B cell (primary cell): Measurements from ENCODE around the gene SSH3. TPM values are rescaled to one million over a fixed set of nuclear protein-coding genes. Genes with fewer than 3 reads are reported as not detected.

Experiments
- ATAC-seq: fragments of 200-7000 bp; cut with Tn5 transposase; one replicate; pipeline ENCODE4 v1.10.0; 2021; ENCODE audit warnings: low read depth, mild to moderate bottlenecking, moderate number of reproducible peaks, moderate library complexity
- CTCF ChIA-PET: fragments of 350-600 bp; sonication (Branson Sonifier 250); formaldehyde crosslinking; loops from one replicate; lab custom pipeline; 2021; ENCODE audit warnings: antibody characterized with exemption, inconsistent platforms; lab: Charles Lee
- POLR2A ChIA-PET: fragments of 350-600 bp; sonication (Branson Sonifier 250); formaldehyde crosslinking; loops from one replicate; lab custom pipeline; 2021; ENCODE audit warnings: antibody characterized with exemption; lab: Charles Lee
- DNase-seq: peaks from one replicate; pipeline ENCODE4 v3.0.0; 2013
- H2AFZ ChIP-seq: 2 replicates; pipeline ENCODE4 v1.6.1; 2012; ENCODE audit warnings: mild to moderate bottlenecking, low read depth, low read length; ENCODE audit not compliant: insufficient read depth, poor library complexity, severe bottlenecking
- H3K27ac ChIP-seq, 2 donors: 1 replicate in 1 of 2; 2 replicates in 1 of 2; pipeline ENCODE4 v1.5.1; 2012 to 2013; ENCODE audit warnings: low read length in 2 of 2, mild to moderate bottlenecking in 2 of 2, moderate library complexity in 1 of 2
- H3K27me3 ChIP-seq, 4 experiments: fragments of 200-600 bp in 1 of 4; sonication (generic) in 1 of 4; replicated peaks in 1 of 4; 1 replicate in 2 of 4; 2 replicates in 2 of 4; pipeline versions ENCODE4 v1.6.1 to v1.7.0; 2013 to 2016; ENCODE audit warnings: low read length in 3 of 4, mild to moderate bottlenecking in 2 of 4, mixed read lengths in 1 of 4, moderate library complexity in 1 of 4; ENCODE audit not compliant: insufficient read depth in 4 of 4, control insufficient read depth in 3 of 4; ENCODE audit errors: control extremely low read depth in 1 of 4
- H3K36me3 ChIP-seq, 2 experiments: replicated peaks in 1 of 2; 1 replicate in 1 of 2; 2 replicates in 1 of 2; pipeline versions ENCODE4 v1.6.1 to v1.7.1; 2013; ENCODE audit warnings: low read length in 1 of 2; ENCODE audit not compliant: insufficient read depth in 2 of 2, control insufficient read depth in 1 of 2; ENCODE audit errors: control extremely low read depth in 1 of 2, extremely low read depth in 1 of 2
- H3K4me1 ChIP-seq, 2 donors: fragments of 200-600 bp in 1 of 2; sonication (generic) in 1 of 2; 1 replicate in 1 of 2; 2 replicates in 1 of 2; pipeline versions ENCODE4 v1.5.1 to v1.6.1; 2013 to 2017; ENCODE audit warnings: low read length in 2 of 2; ENCODE audit not compliant: control insufficient read depth in 2 of 2, insufficient read depth in 2 of 2
- H3K4me2 ChIP-seq: replicated peaks from 2 replicates; pipeline ENCODE3; 2012; ENCODE audit warnings: mild to moderate bottlenecking, low read depth, low read length; ENCODE audit not compliant: poor library complexity, severe bottlenecking
- H3K4me3 ChIP-seq, 5 experiments: fragments of 200-600 bp in 1 of 5; sonication (generic) in 1 of 5; 1 replicate in 3 of 5; 2 replicates in 2 of 5; pipeline versions ENCODE4 v1.5.1 to v1.7.0; 2011 to 2016; ENCODE audit warnings: low read length in 4 of 5, mild to moderate bottlenecking in 4 of 5, low read depth in 2 of 5, control low read depth in 1 of 5, moderate library complexity in 1 of 5; ENCODE audit not compliant: insufficient read depth in 1 of 5; ENCODE audit errors: control extremely low read depth in 1 of 5, extremely low read depth in 1 of 5
- H3K79me2 ChIP-seq: fragments of 200-600 bp; sonication (generic); one replicate; pipeline ENCODE4 v1.6.0; 2016; ENCODE audit warnings: low read length; ENCODE audit not compliant: control insufficient read depth, insufficient read depth
- H3K9ac ChIP-seq: fragments of 200-600 bp; sonication (generic); 2 replicates; pipeline ENCODE4 v1.6.1; 2017; ENCODE audit warnings: mild to moderate bottlenecking, low read length, moderate library complexity
- H3K9me3 ChIP-seq, 3 donors: one replicate each; pipeline versions ENCODE4 v1.6.1 to v1.7.1; 2013; ENCODE audit warnings: low read length in 2 of 3; ENCODE audit not compliant: control insufficient read depth in 2 of 3, insufficient read depth in 1 of 3; ENCODE audit errors: control extremely low read depth in 1 of 3
- H4K20me1 ChIP-seq: 2 replicates; pipeline ENCODE4 v1.6.0; 2012; ENCODE audit warnings: mild to moderate bottlenecking, low read length; ENCODE audit not compliant: insufficient read depth, control insufficient read depth, poor library complexity, severe bottlenecking
- H3K27ac Mint-ChIP-seq: one replicate; pipeline ENCODE4 v1.8.0; 2021; ENCODE audit warnings: mixed read lengths
- H3K27me3 Mint-ChIP-seq: one replicate; pipeline ENCODE4 v1.8.0; 2021; ENCODE audit warnings: mixed read lengths
- H3K4me1 Mint-ChIP-seq: one replicate; pipeline ENCODE4 v1.8.0; 2021; ENCODE audit warnings: mixed read lengths
- H3K4me3 Mint-ChIP-seq: one replicate; pipeline ENCODE4 v1.8.0; 2021; ENCODE audit warnings: mixed read lengths
- H3K9me3 Mint-ChIP-seq: one replicate; pipeline ENCODE4 v1.8.0; 2022; ENCODE audit warnings: mixed read lengths; ENCODE audit not compliant: insufficient read depth
- EZH2 ChIP-seq: IDR thresholded peaks from 2 replicates; pipeline ENCODE4 v1.6.1; 2012; ENCODE audit warnings: borderline replicate concordance, low read depth, mild to moderate bottlenecking, moderate library complexity, low read length; ENCODE audit not compliant: insufficient read depth, poor library complexity, severe bottlenecking
- WGBS: methylation state at CpG from one replicate; pipeline ENCODE4 v1.1.5; 2013; ENCODE audit warnings: missing lambda C conversion rate; ENCODE audit not compliant: insufficient coverage; 5-methylcytosine and 5-hydroxymethylcytosine counted together
- intact Hi-C: fragments of 100-400 bp; cut with micrococcal nuclease; formaldehyde crosslinking; loops from one replicate; pipeline ENCODE4 v1.10.0; 2022
- polyA plus RNA-seq: library from polyadenylated mRNA; depleted of rRNA; stranded (reverse); fragments of >200 nt; gene quantifications from 2 replicates; pipeline ENCODE4 v1.2.3, GENCODE V29; 2012
- total RNA-seq, 2 donors: library from RNA; stranded (reverse); fragments of 120-200 nt in 1 of 2; gene quantifications; 1 replicate in 1 of 2; 2 replicates in 1 of 2; pipeline versions ENCODE4 v1.2.3 to v1.2.4, GENCODE V29; 2013 to 2022
- TF ChIP-seq, protein P1 (sequence below): fragments of 200-600 bp; IDR thresholded peaks from one replicate; pipeline ENCODE4 v1.8.0; 2022; ENCODE audit warnings: antibody characterized with exemption, mild to moderate bottlenecking

SSH3 gene
- total and polyA plus RNA-seq, 2 donors (not counting 1 experiment from before 2014, with no cell fraction given) = 4.0 to 7.2 TPM

DNA sequence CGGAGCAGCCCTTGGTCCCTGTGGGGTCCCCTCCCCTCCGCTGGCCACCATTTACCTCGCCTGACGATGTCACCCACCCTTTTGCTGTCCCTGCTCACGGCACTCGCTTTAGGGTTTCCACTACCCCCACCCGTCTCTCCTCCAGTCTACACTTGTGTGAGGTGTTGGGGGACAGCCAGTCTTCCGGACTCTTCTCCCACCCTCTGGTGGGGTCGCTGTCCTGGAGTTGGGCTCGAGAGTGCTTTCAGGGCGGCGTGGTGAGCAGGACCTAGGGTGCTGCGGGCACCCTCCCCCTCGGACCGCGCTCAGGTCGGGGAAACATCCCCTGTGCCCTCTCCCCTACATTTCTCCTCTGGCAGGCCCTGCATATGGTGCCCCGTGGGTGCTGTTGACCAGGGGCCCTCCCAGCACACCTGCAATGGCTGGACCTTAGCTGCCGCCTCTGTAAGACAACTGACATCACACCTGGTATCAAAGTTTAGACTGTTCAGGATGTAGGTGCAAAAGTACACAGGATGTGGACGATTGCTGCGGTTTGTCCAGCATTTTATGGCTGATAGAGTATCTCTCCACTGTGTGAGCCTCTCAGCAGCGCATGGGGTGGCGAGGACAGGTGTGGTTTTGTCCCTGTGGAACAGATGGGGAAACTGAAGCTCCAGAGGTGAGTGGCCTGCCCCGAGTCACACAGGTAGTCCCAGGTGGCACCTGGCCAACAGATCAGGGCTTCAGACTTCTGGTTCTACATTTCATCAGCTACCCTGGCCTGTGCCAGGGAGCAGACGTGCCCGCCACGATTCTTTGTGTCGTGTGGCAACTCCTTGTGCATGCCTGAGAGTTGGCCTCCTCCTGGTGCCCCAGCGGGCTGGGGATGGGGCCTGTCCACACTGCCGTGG is 35.9 kb upstream of the SSH3 start:
- peak; percentile 0 for ATAC-seq
- TF ChIP-seq EZH2 = no peak
- TF ChIP-seq, protein P1, sequence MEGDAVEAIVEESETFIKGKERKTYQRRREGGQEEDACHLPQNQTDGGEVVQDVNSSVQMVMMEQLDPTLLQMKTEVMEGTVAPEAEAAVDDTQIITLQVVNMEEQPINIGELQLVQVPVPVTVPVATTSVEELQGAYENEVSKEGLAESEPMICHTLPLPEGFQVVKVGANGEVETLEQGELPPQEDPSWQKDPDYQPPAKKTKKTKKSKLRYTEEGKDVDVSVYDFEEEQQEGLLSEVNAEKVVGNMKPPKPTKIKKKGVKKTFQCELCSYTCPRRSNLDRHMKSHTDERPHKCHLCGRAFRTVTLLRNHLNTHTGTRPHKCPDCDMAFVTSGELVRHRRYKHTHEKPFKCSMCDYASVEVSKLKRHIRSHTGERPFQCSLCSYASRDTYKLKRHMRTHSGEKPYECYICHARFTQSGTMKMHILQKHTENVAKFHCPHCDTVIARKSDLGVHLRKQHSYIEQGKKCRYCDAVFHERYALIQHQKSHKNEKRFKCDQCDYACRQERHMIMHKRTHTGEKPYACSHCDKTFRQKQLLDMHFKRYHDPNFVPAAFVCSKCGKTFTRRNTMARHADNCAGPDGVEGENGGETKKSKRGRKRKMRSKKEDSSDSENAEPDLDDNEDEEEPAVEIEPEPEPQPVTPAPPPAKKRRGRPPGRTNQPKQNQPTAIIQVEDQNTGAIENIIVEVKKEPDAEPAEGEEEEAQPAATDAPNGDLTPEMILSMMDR = no peak
- Mint-ChIP-seq H3K27me3 (peaks cover 3% of the 10 kb centered on the region), H3K9me3 (no peaks in the 10 kb centered on the region), H3K4me3 (peak overlapping the region; percentile 98), H3K4me1 (peaks cover 74% of the 10 kb centered on the region), H3K27ac (peak overlapping the region; percentile 98)
- Histone ChIP-seq H3K9me3 (no peaks in the 10 kb centered on the region), H3K27me3 (no peaks in the 10 kb centered on the region), H3K4me1 (peaks cover 65 to 68% of the 10 kb centered on the region in 2 donors), H3K4me3 (peak overlapping the region; percentile 80 to 89 (median 87)), H3K79me2 (peaks cover 95% of the 10 kb centered on the region), H3K9ac (peak overlapping the region; percentile 95), H4K20me1 (peaks cover 56% of the 10 kb centered on the region), H2AFZ (peak overlapping the region; percentile 34), H3K36me3 (peaks cover 0 to 47% of the 10 kb centered on the region in 2 experiments), H3K27ac (peak overlapping the region; percentile 73 to 82), H3K4me2 (peak overlapping the region; percentile 92)
- under 1% methylated on average over 23 of the region's 30 CpGs for WGBS
- intact Hi-C loops = loop anchor here (1.0 to 10.0 kb wide), 4 partner anchors 10 to 317 kb away; partner anchors contain the start of genes CDK2AP2, GSTP1 and PITPNM1
- ChIA-PET CTCF (interaction anchor here (0.9 to 8.9 kb wide), 15 partner anchors 10 to 136 kb away, joined by 3 to 229 read pairs (median 7); partner anchors contain the start of genes ANKRD13D and TBC1D10C), POLR2A (interaction anchor here (0.6 to 7.8 kb wide), 10 partner anchors 10 to 435 kb away, joined by 3 to 131 read pairs (median 13); partner anchors contain the start of genes ANKRD13D, POLD4 and PPP1CA)
- DNase-seq = peak; percentile 60
